Neural cell (in vitro differentiated cells): ENCODE data around the gene LIN37. TPM values are rescaled to one million over a fixed set of nuclear protein-coding genes. Genes with fewer than 3 reads are reported as not detected.

ENCODE experiments used
- H2AFZ ChIP-seq: fragments of 200-600, 300-800 bp; sonication (generic), shearing (Covaris generic); 2 replicates; pipeline ENCODE4 v1.6.0; 2014; ENCODE audit warnings: low read depth, mild to moderate bottlenecking, antibody characterized with exemption, low read length, moderate library complexity
- H3F3A ChIP-seq: fragments of 200-600 bp; shearing (Covaris generic); 2 replicates; pipeline ENCODE4 v1.6.1; 2016; ENCODE audit warnings: mild to moderate bottlenecking, moderate library complexity, mixed read lengths, antibody characterized with exemption, low read length; ENCODE audit not compliant: insufficient read depth, poor library complexity, severe bottlenecking
- H3K27ac ChIP-seq: fragments of 200-600, 300-800 bp; sonication (generic), shearing (Covaris generic); 2 replicates; pipeline ENCODE4 v1.5.1; 2014; ENCODE audit warnings: mild to moderate bottlenecking, low read length, moderate library complexity
- H3K27me3 ChIP-seq: fragments of 300-800, 200-600 bp; sonication (generic), shearing (Covaris generic); 2 replicates; pipeline ENCODE4 v1.6.0; 2014; ENCODE audit warnings: mild to moderate bottlenecking, low read depth, low read length, moderate library complexity; ENCODE audit not compliant: insufficient read depth
- H3K36me3 ChIP-seq: fragments of 300-800, 200-600 bp; sonication (generic), shearing (Covaris generic); 2 replicates; pipeline ENCODE4 v1.5.1; 2014; ENCODE audit warnings: mild to moderate bottlenecking, antibody characterized with exemption, low read length, moderate library complexity; ENCODE audit not compliant: insufficient read depth
- H3K4me2 ChIP-seq: fragments of 300-800, 200-600 bp; sonication (generic), shearing (Covaris generic); 2 replicates; pipeline ENCODE4 v1.6.0; 2014; ENCODE audit warnings: mild to moderate bottlenecking, low read length
- H3K4me3 ChIP-seq: fragments of 300-800, 200-600 bp; sonication (generic), shearing (Covaris generic); 2 replicates; pipeline ENCODE4 v1.5.1; 2014; ENCODE audit warnings: mild to moderate bottlenecking, low read length, moderate library complexity
- H3K79me2 ChIP-seq: fragments of 200-600 bp; shearing (Covaris generic); replicated peaks from 2 replicates; pipeline ENCODE4 v1.6.0; 2014; ENCODE audit warnings: mild to moderate bottlenecking, low read length, moderate library complexity; ENCODE audit not compliant: insufficient read depth
- H3K9ac ChIP-seq: fragments of 300-800, 200-600 bp; sonication (generic), shearing (Covaris generic); 2 replicates; pipeline ENCODE4 v1.6.1; 2016; ENCODE audit warnings: mild to moderate bottlenecking, low read length, mixed read lengths
- H3K9me2 ChIP-seq: fragments of 200-600 bp; shearing (Covaris generic); 2 replicates; pipeline ENCODE4 v1.6.1; 2016; ENCODE audit warnings: mild to moderate bottlenecking, low read length, mixed read lengths; ENCODE audit not compliant: insufficient read depth
- H3K9me3 ChIP-seq: fragments of 200-600, 300-800 bp; sonication (generic), shearing (Covaris generic); 2 replicates; pipeline ENCODE4 v1.6.1; 2016; ENCODE audit warnings: mild to moderate bottlenecking, mixed run types, low read length, moderate library complexity, mixed read lengths
- H4K20me1 ChIP-seq: fragments of 200-600 bp; shearing (Covaris generic); 2 replicates; pipeline ENCODE4 v1.6.1; 2016; ENCODE audit warnings: mild to moderate bottlenecking, mixed run types; ENCODE audit not compliant: insufficient read depth
- CTCF ChIP-seq: fragments of 450-650 bp; IDR thresholded peaks from 2 replicates; pipeline ENCODE4 v1.5.1; 2014; ENCODE audit warnings: antibody characterized with exemption, mild to moderate bottlenecking, moderate library complexity; ENCODE audit not compliant: poor library complexity, severe bottlenecking
- EP300 ChIP-seq: fragments of 450-650 bp; conservative IDR thresholded peaks from 2 replicates; pipeline ENCODE4 v1.6.1; 2014; ENCODE audit warnings: antibody characterized with exemption, mild to moderate bottlenecking, moderate library complexity; ENCODE audit not compliant: poor library complexity, severe bottlenecking
- EZH2 ChIP-seq: fragments of 200-600, 300-800 bp; shearing (Covaris generic), sonication (generic); IDR thresholded peaks from 2 replicates; pipeline ENCODE4 v1.6.1; 2014; ENCODE audit warnings: antibody characterized with exemption, low read length, borderline replicate concordance, mild to moderate bottlenecking; ENCODE audit not compliant: insufficient read depth, poor library complexity, severe bottlenecking
- MXI1 ChIP-seq: fragments of 450-650 bp; conservative IDR thresholded peaks from 2 replicates; pipeline ENCODE4 v1.6.1; 2014; ENCODE audit warnings: antibody characterized with exemption, mild to moderate bottlenecking; ENCODE audit not compliant: poor library complexity, severe bottlenecking
- POLR2AphosphoS5 ChIP-seq: IDR thresholded peaks from 2 replicates; pipeline ENCODE4 v1.6.1; 2012
- RAD21 ChIP-seq: fragments of 450-650 bp; conservative IDR thresholded peaks from 2 replicates; pipeline ENCODE4 v1.6.1; 2014; ENCODE audit warnings: antibody characterized with exemption, mild to moderate bottlenecking, moderate library complexity
- REST ChIP-seq: IDR thresholded peaks from 2 replicates; pipeline ENCODE4 v1.6.1; 2012; ENCODE audit warnings: borderline replicate concordance
- SMC3 ChIP-seq: fragments of 450-650 bp; conservative IDR thresholded peaks from 2 replicates; pipeline ENCODE4 v1.6.1; 2014; ENCODE audit warnings: antibody characterized with exemption, mild to moderate bottlenecking, moderate library complexity; ENCODE audit not compliant: poor library complexity
- TAF1 ChIP-seq: IDR thresholded peaks from 2 replicates; pipeline ENCODE4 v1.6.1; 2012; ENCODE audit warnings: low read depth
- polyA plus RNA-seq: library from polyadenylated mRNA; depleted of rRNA; stranded (reverse); fragments of >200 nt; gene quantifications from 2 replicates; pipeline ENCODE4 v1.2.3, GENCODE V29; 2014

The LIN37 gene
- polyA plus RNA-seq, 1 donor from 2014 or later: 25.7 TPM

GRCh38 chr19:35781650-35782049 lies 33.3 kb downstream of the LIN37 start:
- no peaks in the 10 kb centered on the region for H4K20me1 ChIP-seq
- no peak overlapping the region for H3K4me3 ChIP-seq
- H2AFZ ChIP-seq: no peak overlapping the region
- no peak for TF ChIP-seq RAD21
- no peak for TF ChIP-seq EP300
- TF ChIP-seq EZH2: no peak
- no peak for TF ChIP-seq REST
- no peak for TF ChIP-seq CTCF
- no peak for TF ChIP-seq SMC3
- TF ChIP-seq TAF1: no peak
- TF ChIP-seq POLR2AphosphoS5: no peak
- TF ChIP-seq MXI1: no peak
- no peaks in the 10 kb centered on the region for H3K27me3 ChIP-seq
- H3K9ac ChIP-seq: no peak overlapping the region
- peaks cover 15% of the 10 kb centered on the region for H3K79me2 ChIP-seq
- no peak overlapping the region for H3K27ac ChIP-seq
- no peaks in the 10 kb centered on the region for H3F3A ChIP-seq
- no peaks in the 10 kb centered on the region for H3K9me3 ChIP-seq
- H3K9me2 ChIP-seq: no peaks in the 10 kb centered on the region
- no peak overlapping the region for H3K4me2 ChIP-seq
- H3K36me3 ChIP-seq: no peaks in the 10 kb centered on the region

- H3K4me3 ChIP-seq: no peak overlapping the region
- H4K20me1 ChIP-seq: no peaks in the 10 kb centered on the region
- H3K27me3 ChIP-seq: no peaks in the 10 kb centered on the region
- H3K9ac ChIP-seq: no peak overlapping the region
- H2AFZ ChIP-seq: no peak overlapping the region
- no peak overlapping the region for H3K27ac ChIP-seq
- no peaks in the 10 kb centered on the region for H3K9me3 ChIP-seq
- H3K36me3 ChIP-seq: no peaks in the 10 kb centered on the region
- no peaks in the 10 kb centered on the region for H3F3A ChIP-seq
- no peak overlapping the region for H3K4me2 ChIP-seq
- peaks cover 6% of the 10 kb centered on the region for H3K79me2 ChIP-seq
- H3K9me2 ChIP-seq: no peaks in the 10 kb centered on the region
- TF ChIP-seq CTCF: no peak
- TF ChIP-seq RAD21: no peak
- TF ChIP-seq TAF1: no peak
- TF ChIP-seq POLR2AphosphoS5: no peak
- no peak for TF ChIP-seq SMC3
- TF ChIP-seq EP300: no peak
- no peak for TF ChIP-seq MXI1
- no peak for TF ChIP-seq REST
- no peak for TF ChIP-seq EZH2
Observed at GRCh38 chr19:35782589-35782988, 34.2 kb downstream of the LIN37 start.
